SK-N-MC (cell line): ENCODE data around the gene NEUROD2.

ENCODE experiments used
- EZH2 ChIP-seq: fragments of 200-600 bp; sonication (generic); IDR thresholded peaks from one replicate; pipeline ENCODE4 v1.6.1; 2017; ENCODE audit warnings: antibody characterized with exemption
- FOXP2 ChIP-seq: optimal IDR thresholded peaks from 2 replicates; pipeline ENCODE3; 2011; ENCODE audit warnings: mild to moderate bottlenecking, moderate library complexity; ENCODE audit not compliant: insufficient read depth; ENCODE audit errors: extremely low read length, control extremely low read depth
- POLR2AphosphoS5 ChIP-seq: IDR thresholded peaks from 2 replicates; pipeline ENCODE4 v1.6.1; 2012; ENCODE audit warnings: mild to moderate bottlenecking, low read depth, low read length, borderline replicate concordance

GRCh38 chr17:39555368-39555767 is 52.4 kb downstream of the NEUROD2 start:
- TF ChIP-seq POLR2AphosphoS5 (no peak), EZH2 (no peak), FOXP2 (no peak)
